HuH-7 (cell line): ENCODE data around the gene SLC22A23.

Experiments used
- DNase-seq: peaks from one replicate; pipeline ENCODE4 v3.0.0; 2011; ENCODE audit warnings: low spot score

SLC22A23 gene

GRCh38 chr6:3283241-3283640, 173.6 kb downstream of the SLC22A23 start:
- no peak for DNase-seq

- no peak for DNase-seq
Measured at GRCh38 chr6:3282476-3283236, 174.2 kb downstream of the SLC22A23 start.

GRCh38 chr6:3281631-3282475, 175.0 kb downstream of the SLC22A23 start:
- DNase-seq, result no peak

GRCh38 chr6:3280866-3281465, 175.9 kb downstream of the SLC22A23 start:
- DNase-seq, result no peak

- DNase-seq, result no peak
Measured at GRCh38 chr6:3280091-3280490, 176.8 kb downstream of the SLC22A23 start.

- DNase-seq, result no peak
Measured at GRCh38 chr6:3278691-3279090, 178.2 kb downstream of the SLC22A23 start.

GRCh38 chr6:3277851-3278416, 178.9 kb downstream of the SLC22A23 start:
- no peak for DNase-seq

- DNase-seq, result no peak
Measured at GRCh38 chr6:3277251-3277650, 179.6 kb downstream of the SLC22A23 start.

- DNase-seq, result no peak
Measured at GRCh38 chr6:3276174-3277167, 180.4 kb downstream of the SLC22A23 start.

- no peak for DNase-seq
Measured at GRCh38 chr6:3273707-3274521, 182.9 kb downstream of the SLC22A23 start.

- no peak for DNase-seq
Measured at GRCh38 chr6:3272911-3273547, 183.8 kb downstream of the SLC22A23 start.

GRCh38 chr6:3271756-3272155, 185.1 kb downstream of the SLC22A23 start:
- DNase-seq, result no peak

GRCh38 chr6:3270258-3270657, 186.6 kb downstream of the SLC22A23 start:
- DNase-seq, result no peak

GRCh38 chr6:3269281-3269975, 187.4 kb downstream of the SLC22A23 start:
- no peak for DNase-seq

- DNase-seq, result no peak
Measured at GRCh38 chr6:3268680-3269079, 188.2 kb downstream of the SLC22A23 start.

- no peak for DNase-seq
Measured at GRCh38 chr6:3267162-3267561, 189.7 kb downstream of the SLC22A23 start.

- DNase-seq, result no peak
Measured at GRCh38 chr6:3266170-3266569, 190.7 kb downstream of the SLC22A23 start.

GRCh38 chr6:3265671-3266070, 191.2 kb downstream of the SLC22A23 start:
- DNase-seq, result no peak

GRCh38 chr6:3264356-3264755, 192.5 kb downstream of the SLC22A23 start:
- no peak for DNase-seq
